ENCODE measurements around the gene RPRD2.
A peak's percentile ranks its signal among the peaks of the same experiment; 100 is the strongest.
"Not testable (repeated sequence)": the region's sequence is repeated elsewhere in the genome, so short reads cannot be mapped to it uniquely, and the experiment has no call there.

The RPRD2 gene

GRCh38 chr1:150392627-150393026, 28.7 kb downstream of the RPRD2 start:
- DNase-seq: no peak

DNA sequence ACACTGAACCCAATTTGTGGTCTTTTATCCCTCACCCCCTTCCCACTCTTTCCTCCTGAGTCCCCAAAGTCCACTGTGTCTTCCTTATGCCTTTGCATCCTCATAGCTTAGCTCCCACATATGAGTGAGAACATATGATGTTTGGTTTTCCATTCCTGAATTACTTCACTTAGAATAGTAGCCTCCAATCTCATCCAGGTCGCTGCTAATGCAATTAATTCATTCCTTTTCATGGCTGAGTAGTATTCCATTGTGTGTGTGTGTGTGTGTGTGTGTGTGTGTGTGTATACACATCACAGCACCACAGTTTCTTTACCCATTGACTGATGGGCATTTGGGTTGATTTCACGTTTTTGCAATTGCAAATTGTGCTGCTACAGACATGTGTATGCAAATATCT, 31.2 kb downstream of the RPRD2 start:
- DNase-seq: not testable (repeated sequence)

DNA sequence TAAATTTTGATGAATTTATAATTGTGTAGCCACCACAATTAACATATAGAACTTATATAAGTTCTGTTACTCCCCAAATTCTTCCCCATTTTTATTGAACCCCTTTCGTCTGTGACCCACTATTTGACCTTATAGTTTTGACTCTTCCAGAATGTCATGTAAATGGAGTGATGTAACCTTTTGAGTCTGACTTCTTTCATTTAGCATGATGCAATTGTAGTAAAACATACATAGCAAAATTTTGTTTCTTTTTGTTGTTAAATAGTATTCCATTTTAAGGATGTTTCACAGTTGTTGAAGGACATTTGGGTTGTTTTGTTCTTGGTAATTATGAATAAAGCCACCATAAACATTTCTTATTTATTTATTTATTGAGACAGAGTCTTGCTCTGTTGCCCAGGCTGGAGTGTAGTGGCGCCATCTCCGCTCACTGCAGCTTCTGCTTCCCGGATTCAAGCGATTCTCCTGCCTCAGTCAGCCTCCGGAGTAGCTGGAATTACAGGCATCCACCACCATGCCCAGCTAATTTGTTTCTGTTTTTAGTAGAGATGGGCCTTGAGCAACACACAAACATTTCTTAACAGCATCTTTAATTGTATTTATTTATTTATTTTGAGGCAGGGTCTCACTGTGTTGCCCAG, 33.6 kb downstream of the RPRD2 start:
- no peak for DNase-seq

DNA sequence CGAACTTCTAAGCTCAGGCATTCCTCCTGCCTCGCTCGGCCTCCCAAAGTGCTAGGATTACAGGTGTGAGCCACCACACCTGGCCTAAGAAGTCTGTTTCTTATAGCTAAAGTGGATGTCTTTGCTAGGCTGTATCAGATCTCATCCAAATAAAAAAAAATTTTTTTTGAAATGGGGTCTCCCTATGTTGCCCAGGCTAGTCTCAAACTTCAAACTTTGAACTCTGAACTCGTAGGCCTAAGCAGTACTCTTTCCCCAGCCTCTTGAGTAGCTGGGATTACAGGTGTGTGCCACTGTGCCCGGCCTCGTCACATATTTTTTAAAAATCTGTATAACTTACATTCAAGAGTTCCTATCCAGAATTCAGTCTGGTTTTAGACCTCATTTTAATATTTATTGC, 40.5 kb downstream of the RPRD2 start:
- no peak for DNase-seq

GRCh38 chr1:150405660-150406059, 41.7 kb downstream of the RPRD2 start:
- DNase-seq: no peak

GRCh38 chr1:150406483-150406882, 42.5 kb downstream of the RPRD2 start:
- DNase-seq: no peak

DNA sequence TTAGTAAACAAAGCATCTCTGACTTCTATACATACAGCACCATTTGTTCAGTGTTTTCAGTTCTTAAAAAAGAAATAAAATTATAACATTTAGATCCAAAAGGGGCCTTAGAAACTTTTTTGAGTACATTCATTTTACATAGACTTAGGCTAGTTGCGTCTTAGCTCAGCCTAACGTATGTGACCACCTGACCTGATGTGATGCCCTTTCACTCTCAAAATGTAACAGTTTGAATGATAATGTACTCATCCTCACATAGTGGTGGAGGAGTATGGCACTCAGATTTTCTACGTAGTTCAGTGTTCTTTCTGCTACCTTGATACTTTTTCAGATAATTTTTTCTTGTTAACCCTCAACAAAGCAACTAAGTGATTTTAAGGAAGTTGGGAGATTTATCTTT, 43.4 kb downstream of the RPRD2 start:
- no peak for DNase-seq

- DNase-seq: no peak
Observed at GRCh38 chr1:150408800-150409199, 44.9 kb downstream of the RPRD2 start.

GRCh38 chr1:150409504-150410362, 45.8 kb downstream of the RPRD2 start:
- no peak for DNase-seq

DNA sequence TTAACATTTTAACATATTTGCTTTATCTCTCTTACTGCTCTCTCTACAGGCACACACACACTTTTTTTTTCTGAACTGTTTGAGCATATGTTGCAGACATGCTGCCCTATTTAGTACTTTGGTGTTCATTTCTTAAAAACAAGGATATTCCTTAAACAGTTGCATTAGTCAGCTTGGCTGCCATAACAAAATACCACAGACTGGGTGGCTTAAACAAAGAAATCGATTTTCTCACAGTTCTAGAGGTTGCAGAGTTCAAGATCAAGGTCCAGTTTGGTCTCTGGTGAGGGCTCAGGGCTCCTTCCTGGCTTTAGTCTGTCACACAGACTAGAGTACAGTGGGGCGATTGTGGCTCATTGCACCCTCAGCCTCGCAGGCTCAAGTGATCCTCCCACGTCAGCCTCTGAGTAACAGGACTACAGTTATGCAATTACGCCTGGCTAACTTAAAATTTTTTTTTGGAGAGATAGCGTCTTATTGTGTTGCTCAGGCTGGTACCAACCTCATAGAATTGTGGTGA, 46.7 kb downstream of the RPRD2 start:
- DNase-seq: no peak

DNA sequence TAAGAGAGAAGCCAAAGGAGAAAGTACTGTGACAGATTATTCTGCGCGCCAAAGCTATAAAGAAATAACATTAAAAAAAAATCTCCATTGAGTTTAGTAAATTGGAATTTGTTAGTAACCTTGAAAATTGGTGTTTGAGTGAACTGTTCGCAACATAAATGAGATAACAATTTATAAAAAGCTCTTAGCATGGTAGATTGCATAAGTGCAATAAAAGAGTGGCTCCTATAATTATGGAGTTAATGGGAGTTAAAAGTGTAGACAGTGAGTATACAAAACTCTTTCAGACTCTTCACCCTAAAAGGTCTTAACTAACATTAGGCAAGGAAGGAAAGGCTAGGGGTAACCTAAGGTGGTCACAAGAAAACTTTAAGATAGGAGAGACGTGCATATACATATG, 50.6 kb downstream of the RPRD2 start:
- DNase-seq: no peak

DNA sequence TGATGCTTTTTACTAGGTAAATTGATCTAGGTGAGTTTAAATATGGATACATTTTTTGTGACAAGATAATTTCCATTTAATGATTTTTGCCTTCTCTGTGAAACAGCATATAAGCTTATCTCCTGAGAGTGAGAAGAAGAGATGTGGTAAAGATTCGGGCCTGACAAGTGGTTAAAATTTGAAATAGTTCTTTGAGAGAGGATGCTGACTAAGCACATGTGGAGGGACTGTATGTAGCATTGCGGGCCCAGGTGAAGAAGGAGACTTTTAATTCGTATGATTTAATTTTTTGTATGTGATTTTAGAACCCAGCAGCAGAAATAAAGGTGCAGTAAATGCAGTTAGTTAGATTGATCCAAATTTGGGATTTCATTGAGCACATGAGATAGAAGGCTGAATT, 51.9 kb downstream of the RPRD2 start:
- no peak for DNase-seq

GRCh38 chr1:150420560-150421265, 56.8 kb downstream of the RPRD2 start:
- DNase-seq: no peak

DNA sequence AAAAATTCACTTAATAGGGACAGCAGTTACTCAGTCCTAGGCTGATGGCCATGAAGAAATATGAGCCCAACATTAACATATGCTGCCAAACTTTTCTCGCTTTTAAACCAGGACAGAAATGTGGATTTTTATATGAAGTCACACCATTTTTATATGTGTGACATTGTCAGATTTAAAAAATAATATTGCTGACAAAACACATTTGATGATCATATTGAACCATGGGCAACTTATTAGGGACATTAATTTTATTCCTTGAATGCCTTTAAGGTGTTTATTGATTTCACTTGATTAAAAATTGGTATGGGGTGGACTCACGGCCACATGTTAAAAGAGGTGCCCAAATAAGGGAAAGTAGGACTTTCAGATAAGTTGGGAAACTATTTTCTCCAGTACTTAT, 58.6 kb downstream of the RPRD2 start:
- DNase-seq: no peak

GRCh38 chr1:150429805-150430204, 65.9 kb downstream of the RPRD2 start:
- DNase-seq: no peak

- DNase-seq: no peak
Observed at GRCh38 chr1:150441121-150441520, 77.2 kb downstream of the RPRD2 start.

GRCh38 chr1:150444232-150444631, 80.3 kb downstream of the RPRD2 start:
- DNase-seq: no peak

DNA sequence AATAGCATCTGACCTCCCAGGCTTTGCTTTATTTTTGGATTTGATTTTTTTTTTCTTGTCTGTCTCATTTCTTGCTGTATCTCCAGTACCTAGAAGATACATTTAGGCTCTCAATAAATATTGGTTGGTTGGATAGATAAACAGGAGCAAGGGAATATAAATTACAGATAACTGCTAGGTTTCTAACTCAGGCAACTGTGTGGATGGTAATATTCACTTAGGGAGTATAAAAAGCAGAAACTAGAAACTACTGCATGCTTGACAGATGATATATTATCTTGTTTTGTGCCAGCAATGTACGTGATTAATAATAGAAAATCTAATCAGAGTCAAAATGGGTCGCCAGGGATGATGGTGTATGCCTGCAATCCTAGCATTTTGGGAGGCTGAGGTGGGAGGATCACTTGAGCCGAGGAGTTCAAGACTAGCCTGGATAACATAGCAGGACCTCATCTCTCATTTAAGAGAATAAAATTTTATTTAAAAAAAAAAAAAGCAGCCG, 92.2 kb downstream of the RPRD2 start:
- no peak for DNase-seq

DNA sequence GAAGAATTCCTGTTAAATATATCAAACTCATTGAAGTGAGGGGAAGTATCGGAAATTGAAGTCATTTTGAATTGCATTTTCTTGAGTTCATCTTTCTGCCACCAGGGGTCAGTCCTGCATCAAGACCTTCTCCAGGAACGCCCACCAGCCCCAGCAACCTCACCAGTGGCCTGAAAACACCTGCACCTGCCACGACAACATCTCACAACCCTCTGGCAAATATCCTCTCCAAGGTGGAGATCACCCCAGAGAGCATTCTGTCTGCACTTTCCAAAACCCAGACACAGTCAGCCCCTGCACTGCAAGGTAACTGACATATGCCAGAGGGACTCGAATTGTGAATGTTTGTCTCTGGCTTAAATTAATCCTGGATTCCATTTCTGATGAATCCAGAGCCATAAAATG, 100.5 kb downstream of the RPRD2 start:
- peak; percentile 73 for DNase-seq

DNA sequence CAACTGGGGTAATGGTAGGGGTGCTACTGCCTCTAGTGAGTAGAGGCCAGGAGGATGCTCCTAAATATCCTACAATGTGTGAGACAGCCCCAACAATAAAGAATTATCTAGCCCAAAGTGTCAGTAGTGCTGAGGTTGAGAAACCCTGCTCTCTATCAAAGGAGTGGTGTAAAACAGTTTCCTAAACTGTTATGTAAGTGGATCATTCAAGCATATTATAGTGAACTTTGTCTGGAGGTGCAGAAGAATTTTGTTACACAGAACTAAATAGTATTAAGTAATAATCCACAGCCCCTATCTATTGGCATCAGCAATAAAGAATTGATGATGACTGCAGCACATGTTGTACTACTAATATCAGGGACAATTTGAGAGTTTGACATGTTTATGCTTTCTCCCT, 103.0 kb downstream of the RPRD2 start:
- no peak for DNase-seq

- DNase-seq: no peak
Observed at GRCh38 chr1:150469291-150469690, 105.3 kb downstream of the RPRD2 start.

DNA sequence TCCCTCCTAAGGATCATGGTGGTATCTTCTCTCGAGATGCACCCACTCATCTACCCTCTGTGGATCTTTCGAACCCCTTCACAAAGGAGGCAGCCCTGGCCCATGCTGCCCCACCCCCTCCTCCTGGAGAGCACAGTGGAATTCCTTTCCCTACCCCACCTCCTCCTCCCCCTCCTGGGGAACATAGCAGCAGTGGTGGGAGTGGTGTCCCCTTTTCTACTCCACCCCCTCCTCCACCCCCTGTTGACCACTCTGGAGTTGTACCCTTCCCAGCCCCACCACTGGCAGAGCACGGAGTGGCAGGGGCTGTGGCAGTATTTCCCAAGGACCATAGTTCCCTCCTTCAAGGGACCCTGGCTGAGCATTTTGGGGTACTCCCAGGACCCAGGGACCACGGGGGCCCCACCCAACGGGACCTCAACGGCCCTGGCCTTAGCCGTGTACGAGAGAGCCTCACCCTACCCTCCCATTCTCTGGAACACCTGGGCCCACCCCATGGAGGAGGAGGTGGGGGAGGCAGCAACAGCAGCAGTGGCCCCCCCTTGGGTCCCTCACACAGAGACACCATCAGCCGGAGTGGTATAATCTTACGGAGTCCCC, 108.8 kb downstream of the RPRD2 start:
- DNase-seq: no peak

- DNase-seq: no peak
Observed at GRCh38 chr1:150473659-150474058, 109.7 kb downstream of the RPRD2 start.

All from activated CD8-positive, alpha-beta memory T cell treated with anti-CD3 and anti-CD28 coated beads, Interleukin-2, amount 50 U/mL, for 4 hours (primary cell).